ENCODE measurements around the gene ZNF280D.
"Not testable (repeated sequence)": the region's sequence is repeated elsewhere in the genome, so short reads cannot be mapped to it uniquely, and the experiment has no call there.

Gene ZNF280D, protein sequence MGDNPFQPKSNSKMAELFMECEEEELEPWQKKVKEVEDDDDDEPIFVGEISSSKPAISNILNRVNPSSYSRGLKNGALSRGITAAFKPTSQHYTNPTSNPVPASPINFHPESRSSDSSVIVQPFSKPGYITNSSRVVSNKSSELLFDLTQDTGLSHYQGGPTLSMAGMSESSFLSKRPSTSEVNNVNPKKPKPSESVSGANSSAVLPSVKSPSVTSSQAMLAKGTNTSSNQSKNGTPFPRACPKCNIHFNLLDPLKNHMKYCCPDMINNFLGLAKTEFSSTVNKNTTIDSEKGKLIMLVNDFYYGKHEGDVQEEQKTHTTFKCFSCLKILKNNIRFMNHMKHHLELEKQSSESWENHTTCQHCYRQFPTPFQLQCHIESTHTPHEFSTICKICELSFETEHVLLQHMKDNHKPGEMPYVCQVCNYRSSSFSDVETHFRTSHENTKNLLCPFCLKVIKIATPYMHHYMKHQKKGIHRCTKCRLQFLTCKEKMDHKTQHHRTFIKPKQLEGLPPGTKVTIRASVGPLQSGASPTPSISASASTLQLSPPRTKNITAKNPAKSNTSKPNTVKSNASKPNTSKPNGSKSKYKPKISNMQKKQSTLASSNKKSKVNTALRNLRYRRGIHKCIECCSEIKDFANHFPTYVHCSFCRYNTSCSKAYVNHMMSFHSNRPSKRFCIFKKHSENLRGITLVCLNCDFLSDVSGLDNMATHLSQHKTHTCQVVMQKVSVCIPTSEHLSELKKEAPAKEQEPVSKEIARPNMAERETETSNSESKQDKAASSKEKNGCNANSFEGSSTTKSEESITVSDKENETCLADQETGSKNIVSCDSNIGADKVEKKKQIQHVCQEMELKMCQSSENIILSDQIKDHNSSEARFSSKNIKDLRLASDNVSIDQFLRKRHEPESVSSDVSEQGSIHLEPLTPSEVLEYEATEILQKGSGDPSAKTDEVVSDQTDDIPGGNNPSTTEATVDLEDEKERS

DNA sequence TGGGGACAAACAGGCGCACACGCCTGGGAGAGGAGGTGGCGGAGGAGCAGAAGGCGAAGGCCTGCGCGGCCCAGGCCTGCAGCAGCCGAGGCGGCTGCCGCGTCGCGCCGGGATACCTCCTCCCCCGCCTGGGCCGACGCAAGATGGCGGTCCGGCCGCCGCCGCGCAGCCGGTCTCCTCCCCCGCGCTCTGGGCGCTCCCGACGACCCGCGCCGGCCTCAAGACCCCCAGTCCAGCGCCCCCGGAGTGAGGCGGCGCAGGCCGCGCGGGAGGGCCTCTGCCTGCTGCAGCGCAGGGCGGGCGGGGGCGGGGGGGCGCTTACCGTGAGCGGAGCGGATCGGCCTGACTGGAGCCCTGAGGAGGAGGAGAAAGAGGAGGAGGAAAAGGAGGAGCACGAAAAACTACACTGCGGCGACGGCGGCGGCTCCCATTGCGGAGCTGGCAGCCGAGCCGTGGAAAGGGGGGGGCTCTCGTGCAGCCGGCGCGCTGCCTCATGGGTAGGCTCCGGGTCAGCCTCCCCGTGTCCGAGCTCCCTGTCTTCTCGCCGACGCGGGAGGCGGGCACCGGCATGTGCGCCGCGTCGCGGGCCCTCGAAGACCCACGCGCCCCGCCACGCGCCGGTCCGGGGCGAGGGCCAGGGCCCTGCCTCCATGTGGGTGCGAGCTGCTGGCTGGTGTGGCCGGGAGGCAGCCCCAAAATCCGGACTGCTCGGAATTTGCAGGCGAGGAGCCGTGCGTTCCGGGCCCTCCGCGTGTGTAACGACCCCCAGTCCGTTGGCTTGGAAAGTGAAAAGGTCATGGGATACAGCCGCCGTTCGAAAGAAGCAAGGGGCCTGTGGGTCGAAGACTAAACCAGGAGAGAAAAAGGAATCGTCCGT is at the start of gene ZNF280D:
TSS of gene ZNF280D (minus strand) at position 374 of the 877 bp plus-strand sequence. CDS start 26,400 bp downstream, outside the sequence.
- DNase-seq: peak; percentile 93

DNA sequence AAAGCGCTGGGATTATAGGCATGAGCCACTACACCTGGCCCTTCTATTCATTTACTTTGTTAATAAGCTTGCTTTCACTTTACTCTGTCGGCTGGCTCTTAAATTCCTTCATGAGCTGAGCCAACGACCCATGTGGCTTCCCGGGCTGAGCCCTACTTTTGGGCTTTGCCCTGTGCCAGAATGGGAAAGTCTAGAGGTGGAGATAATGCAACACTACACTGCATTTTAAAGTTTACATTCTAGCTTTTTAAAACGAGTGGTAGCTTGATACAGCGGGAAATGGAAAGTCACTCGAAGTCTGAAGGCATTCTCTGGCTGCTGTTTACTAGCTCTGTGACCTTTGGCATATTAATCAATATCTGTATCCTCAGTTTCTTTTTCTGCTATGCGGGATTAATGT is 49.0 kb upstream of the ZNF280D start:
- DNase-seq: no peak

DNA sequence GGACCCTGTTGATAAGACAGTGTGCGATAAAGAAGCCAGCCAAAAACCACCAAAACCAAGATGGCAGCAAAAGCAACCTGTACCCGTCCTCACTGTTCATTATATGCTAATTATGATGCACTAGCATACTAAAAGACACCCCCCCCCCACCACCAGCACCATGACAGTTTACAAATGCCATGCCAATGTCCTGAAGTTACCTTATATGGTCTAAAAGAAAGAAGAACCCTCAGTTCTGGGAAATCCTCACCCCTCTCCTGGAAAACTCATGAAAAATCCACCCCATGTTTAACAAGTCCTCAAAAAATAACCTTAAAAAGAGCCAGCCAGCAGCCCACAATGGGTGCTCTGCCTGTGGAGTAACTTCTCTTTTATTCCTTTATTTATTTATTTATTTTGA is 48.4 kb upstream of the ZNF280D start:
- DNase-seq: no peak

DNA sequence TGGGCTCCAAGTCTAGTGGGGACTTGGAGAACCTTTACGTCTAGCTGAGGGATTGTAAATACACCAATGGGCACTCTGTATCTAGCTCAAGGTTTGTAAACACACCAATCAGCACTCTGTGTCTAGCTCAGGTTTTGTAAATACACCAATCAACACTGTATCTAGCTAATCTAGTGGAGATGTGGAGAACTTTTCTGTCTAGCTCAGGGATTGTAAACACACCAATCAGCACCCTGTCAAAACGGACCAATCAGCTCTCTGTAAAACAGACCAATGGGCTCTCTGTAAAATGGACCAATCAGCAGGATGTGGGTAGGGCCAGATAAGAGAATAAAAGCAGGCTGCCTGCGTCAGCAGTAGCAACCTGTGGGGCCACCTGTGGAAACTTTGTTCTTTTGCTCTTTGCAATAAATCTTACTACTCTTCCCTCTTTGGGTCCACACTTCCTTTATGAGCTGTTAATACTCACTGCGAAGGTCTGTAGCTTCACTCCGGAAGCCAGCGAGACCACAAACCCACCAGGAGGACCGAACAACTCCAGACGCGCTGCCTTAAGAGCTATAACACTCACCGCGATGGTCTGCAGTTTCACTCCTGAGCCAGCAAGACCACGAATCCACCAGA is 46.9 kb upstream of the ZNF280D start:
- not testable (repeated sequence) for DNase-seq

DNA sequence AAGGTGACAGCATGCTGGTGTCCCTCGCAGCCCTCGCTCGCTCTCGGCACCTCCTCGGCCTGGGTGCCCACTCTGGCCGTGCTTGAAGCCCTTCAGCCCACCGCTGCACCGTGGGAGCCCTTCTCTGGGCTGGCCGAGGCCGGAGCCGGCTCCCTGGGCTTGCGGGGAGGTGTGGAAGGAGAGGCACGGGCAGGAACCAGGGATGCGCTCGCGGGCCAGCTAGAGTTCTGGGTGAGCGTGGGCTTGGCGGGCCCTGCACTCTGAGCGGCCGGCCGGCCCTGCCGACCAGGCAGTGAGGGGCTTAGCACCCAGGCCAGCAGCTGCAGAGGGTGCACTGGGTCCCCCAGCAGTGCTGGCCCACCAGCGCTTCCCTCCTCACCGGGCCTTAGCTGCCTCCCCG is 46.1 kb upstream of the ZNF280D start:
- DNase-seq: not testable (repeated sequence)

DNA sequence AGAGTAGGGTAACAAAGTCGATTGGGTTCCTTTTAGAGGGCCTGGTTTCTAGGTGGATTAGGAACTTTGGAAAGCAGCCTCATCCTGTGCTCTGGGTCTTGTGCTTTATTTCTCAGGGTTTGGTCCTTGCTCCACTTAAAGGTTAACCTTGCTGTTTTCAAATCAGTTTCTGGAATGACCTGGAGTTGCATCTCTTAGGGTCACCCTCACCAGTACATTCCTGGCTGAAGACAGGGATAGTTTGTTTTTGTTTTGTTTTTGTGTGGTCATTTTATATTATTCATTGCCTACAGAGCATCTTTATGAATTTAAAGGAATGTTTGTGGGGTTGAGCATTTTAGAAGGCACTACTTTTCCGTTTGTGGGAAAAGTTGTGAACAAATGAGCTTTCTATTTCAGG is 45.5 kb upstream of the ZNF280D start:
- no peak for DNase-seq

DNA sequence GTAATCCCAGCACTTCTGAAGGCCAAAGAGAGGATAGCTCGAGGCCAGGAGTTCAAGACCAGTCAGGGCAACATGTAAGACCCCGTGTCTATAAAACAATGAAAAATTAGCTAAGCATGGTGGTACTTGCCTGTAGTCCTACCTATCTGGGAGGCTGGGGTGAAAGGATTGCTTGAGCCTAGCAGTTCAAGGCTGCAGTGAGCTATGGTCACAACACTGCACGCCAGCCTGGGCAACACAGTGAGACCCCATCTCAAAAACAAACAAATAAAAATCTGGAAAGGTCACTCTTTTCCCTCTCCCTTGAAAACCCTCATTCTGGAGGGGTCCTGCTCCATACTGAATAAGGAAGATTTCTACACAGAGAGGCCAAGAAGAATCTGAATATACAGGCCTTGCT is 43.5 kb upstream of the ZNF280D start:
- no peak for DNase-seq

DNA sequence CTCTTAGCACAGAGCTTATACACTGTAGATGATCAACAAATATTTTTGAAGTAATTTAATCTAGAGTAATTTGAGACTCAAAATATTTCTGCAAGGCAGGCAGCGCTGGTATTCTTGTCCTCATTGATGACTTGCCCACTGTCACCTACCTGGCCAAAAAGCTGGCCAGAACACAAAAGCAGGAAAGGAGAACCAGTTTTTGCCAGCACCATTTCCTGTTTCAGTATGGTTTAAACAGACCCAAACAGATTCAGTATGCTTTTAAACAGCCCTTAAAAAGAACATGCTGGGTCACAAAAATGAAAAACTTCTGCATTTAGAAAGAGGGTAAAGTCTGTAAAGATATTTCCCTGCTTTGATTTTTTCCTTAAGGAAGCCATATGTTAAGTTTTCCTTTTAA is 42.3 kb upstream of the ZNF280D start:
- no peak for DNase-seq

DNA sequence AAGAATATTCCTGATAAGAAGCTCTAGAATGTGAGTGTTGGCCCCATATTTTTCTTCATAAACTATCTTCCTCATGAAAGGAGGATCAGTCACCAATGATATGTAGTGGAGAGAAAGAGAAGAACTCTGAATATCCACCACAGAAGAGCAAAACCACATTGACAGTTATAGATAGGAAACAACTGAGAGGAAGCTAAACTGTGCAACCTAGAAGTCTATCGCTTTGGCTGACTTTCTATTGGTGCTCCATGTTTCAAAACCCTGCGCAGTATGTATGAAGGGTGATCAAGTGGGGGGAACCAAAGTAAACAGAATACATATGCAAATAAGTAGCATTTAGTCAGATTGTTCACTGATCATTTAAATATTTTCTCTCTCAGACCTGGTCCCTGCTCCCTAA is 41.0 kb upstream of the ZNF280D start:
- DNase-seq: no peak

DNA sequence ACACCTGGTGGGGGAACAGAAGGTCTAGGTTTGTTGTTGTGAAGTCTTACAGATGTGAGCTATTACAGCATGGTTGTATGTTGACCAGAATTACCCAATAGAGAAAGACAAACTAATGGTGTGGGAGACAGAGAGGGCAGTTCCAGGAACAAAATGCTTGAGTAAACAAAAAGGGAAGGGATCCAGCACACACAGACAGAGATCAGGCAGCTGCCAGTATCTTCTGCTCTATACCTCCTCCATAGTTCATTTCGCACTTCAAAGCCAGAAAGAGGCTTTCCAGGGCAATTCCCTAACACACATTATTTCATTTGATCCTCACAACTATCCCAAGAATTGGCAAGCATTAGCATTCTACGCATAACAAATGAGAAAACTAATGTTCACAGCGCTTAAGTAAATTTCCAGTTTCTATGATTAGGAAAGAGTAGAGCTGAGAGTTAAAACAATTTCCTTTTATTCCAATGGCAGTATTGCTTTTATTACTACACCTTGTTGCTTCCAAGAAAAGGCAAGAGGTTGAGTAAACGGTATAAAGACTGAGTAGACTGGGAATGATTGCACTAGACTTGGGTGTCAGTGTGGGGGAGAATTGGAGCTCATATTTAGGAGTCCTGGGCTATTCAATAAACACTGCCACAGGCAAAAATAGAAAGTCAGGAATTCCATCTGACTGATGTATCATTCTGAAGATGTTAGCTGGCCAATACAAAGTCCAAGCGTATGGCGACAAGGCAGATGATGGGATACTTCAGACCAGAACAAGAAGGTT is 39.7 kb upstream of the ZNF280D start:
- DNase-seq: peak; percentile 63

DNA sequence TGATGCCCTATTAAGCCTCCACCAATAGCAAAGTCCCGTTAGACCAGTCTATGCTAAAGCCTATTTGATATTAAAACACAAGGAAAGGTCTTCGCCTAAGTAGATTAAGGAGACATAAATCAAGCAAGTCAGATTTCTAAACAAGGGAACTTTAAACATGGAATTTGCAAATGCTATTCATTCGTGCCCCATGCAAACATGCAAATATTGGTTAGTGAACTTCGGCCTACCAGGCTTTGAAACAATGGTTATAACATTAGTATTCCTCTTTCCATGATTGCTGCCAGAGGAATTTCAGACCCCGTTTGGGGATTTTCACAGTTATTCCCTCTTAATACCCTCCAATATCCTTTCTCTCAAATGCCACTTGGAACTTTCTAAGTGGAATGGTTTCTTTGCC is 36.9 kb upstream of the ZNF280D start:
- DNase-seq: no peak

DNA sequence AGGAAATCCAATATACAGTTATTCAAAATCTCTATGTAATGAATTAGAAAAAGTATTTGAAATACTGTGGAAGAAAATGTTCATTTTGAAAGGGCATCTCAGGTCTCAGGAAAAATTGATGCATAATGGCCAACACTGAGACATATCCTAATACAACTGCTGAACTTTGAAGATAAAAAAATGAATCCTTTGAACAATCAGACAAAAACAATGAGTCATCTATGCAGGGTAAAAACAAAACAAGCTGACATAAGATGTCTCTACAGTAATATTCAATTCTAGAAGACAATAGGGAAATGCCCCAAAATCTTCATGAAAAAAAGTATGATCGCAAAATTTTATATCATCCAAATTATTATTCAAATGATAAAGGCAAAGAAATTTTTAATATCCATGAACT is 34.0 kb upstream of the ZNF280D start:
- DNase-seq: no peak

DNA sequence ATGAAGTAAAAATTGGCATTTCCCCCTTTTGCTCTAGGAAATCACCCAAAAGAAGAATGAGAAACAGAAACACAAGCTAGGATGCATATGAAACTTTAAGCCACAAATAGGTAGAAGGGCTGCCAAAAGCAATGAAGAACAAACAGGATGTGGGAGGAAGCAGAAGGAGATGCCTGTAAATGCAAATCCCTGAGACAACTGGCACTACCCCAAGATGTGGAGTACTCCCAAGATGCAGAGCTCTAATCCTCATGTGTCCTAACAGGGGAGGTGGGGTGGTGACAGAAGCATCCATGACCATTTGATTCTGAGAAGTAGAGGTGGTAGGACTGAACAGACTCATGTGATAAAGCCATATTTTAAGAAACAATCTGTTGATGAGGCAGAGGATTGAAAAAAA is 31.9 kb upstream of the ZNF280D start:
- peak; percentile 87 for DNase-seq

DNA sequence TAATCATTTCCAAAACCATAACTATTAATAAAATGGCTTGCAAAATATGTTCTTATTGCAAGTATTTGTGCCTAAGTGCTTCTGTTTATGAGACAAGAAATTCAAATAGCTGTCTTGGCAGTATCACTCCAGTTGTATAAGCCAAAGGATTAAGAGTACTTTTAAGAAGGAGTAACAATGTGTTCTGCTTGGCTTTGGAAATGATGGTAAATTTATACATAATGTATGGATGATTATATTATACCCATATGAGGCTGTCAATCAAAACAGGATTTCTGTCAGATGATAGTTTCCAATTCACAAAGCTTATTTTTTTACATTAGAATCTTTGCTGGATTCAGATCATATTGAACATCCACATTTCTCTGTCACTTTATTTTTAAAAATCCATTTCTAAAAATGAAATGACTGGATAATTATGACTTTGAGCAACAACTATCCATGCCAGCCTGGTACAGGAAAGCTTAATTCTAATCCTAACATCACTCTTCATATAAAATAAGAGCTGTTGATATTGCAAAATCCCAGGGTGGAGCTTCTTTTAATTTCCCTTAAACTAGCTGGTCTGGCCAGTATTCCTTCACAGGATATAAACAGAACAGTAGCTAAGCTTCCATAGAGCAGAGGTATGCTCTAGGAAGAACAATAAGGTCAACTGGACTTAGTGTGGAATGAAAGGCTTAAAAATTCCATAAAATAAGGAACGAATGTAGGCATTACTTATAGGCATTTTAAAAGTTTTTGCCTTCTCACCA is 30.0 kb upstream of the ZNF280D start:
- no peak for DNase-seq

DNA sequence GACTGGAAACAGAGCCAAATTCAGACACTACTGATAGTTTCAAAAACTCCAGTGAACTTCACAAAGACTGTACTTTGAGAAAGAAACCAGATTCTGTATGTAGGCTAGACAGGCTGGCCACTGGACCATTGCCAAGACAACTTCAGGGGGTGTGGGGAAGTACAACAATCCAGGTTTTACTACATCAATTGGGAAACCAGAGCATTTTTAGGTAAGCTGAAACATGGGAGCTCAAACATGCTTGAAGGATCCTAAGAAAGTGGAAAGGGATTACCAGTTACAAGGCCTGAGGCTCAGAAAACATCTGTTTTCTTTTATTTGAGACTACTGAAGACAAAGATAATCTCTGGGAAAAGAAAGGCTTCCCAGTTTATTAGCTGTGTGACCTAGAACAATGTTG is 26.9 kb upstream of the ZNF280D start:
- peak; percentile 69 for DNase-seq

DNA sequence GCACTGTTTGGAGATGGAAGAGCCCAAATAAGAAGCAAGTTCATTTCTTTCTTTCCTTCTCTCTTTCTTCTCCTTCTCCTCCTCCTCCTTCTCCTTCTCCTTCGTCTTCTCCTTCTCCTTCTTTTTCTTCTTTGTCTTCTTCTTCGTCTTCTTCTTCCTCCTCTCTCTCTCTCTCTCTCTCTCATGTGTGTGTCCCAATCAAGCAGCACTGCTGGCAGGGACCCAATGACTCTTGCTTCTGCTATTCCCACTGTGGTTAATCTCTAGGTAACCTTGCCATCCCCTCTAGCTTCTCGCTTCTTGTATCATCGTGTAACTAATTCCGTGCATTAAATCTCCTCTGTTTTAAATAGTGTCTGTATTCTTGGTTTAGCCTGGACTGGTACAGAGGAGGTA is 26.1 kb upstream of the ZNF280D start:
- peak; percentile 97 for DNase-seq

DNA sequence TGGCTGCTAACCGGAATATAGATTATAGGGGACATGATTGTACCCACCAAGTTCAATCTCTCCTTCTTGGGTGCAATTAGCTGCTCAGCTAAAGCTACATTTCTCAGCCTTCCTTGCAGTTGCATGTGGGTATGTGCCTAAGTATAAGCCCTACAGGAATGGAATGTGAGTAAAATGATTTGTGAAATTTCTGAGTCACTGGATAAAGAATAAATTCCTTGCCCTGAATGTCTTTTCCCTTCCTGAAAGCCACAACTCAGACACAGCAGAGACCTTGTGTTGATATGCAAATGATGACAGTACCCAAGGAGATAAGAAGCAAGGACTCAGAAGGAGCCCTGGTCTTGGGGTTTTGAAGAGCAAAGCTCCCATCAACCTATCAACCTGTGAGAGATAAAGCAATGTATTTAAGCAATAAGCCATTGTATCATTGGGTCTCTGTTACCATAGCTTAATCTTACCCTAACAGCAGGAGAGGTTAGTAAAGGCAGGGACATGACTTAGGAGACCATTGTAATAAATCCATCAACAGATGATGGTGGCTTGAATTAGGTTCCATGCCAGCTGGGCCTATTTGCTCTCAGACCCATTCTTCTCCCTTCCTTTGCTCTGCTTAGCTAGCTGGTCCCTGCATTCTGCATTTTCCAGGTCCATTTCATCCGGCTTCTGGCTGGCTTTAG is 25.6 kb upstream of the ZNF280D start:
- DNase-seq: peak; percentile 87

DNA sequence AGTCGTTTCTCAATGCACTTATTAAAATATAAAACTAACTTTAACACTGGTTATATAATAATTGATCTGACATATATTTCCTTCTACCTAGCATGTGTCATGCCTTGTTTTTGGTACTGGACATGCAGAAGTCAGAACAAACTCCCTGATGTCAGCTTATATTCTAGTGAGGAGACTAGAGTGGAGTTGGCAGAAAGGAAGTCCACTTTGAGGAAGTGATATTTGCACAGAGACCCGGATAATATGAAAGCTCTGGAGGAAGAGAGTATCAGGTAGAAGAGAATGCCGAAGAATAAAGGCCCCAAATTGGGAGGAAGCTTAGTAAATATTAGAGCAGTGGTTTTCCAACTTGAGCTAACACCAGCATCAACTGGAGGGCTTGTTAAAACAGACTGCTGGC is 24.6 kb upstream of the ZNF280D start:
- no peak for DNase-seq

DNA sequence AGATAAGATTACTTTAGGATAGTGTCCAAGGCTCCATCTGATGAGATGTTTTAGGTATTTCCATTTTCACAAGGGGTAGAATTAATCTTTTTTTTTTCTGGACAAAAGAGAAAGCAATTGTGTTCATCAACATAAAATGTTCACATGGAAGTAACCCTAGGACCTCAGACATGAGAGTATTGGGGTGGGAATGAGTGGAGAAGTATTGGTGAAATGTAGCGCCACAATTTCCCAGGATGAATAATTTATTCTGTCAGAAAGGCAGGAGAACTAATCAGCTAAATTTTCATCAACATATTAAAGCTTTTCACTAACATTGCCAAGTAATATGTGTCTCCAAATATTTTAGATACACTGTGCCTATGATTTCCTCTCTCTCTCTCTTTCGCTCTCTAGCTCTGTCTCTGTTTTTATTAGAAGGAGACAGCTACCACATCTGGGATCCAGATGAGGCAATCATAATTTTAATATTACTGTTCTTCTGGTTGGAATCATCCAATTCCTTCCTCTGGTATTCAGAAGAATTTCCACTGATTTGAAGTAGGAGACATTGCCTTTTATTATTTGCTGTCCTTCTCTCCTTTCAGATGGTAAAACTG is 21.6 kb upstream of the ZNF280D start:
- DNase-seq: peak; percentile 81

DNA sequence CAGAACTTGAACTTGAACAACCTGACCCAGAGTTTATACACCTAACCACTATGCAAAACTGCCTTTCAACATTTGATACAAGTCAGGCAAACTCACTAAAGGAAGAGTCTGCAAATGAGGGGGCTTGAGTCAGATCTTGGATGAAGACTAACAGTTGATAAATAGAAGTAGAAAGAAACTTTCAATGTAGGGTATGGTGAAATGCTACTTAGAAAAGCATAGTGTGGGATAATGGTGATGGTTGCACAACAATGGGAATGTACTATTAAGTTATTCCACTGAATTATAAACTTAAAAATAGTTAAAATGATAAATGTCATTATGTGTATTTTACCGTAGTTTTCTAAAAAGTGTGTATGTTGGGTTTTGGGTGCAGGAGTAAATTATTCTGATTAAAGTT is 19.7 kb upstream of the ZNF280D start:
- DNase-seq: no peak
